GM12878 (cell line): ENCODE data around the gene LRRC45. TPM values are rescaled to one million over a fixed set of nuclear protein-coding genes. Genes with fewer than 3 reads are reported as not detected.

Source experiments
- ATAC-seq: fragments of 200-7000 bp; cut with Tn5 transposase; 3 replicates; pipeline ENCODE4 v1.9.1; 2020; ENCODE audit warnings: mild to moderate bottlenecking, moderate library complexity
- BruUV-seq: library from RNA; stranded (reverse); fragments of 400-500 nt; replicated peaks from 2 replicates; lab custom pipeline; 2021; lab: Mats Ljungman, UMichigan
- CTCF ChIA-PET: fragments of 300-600 bp; sonication (Branson Sonifier 250); formaldehyde crosslinking; extraction: SDS; loops from one replicate; lab custom pipeline; 2021; ENCODE audit warnings: inconsistent platforms; lab: Yijun Ruan, JAX
- POLR2A ChIA-PET: fragments of 350-600 bp; formaldehyde crosslinking; extraction: SDS; loops from one replicate; lab custom pipeline; 2021; ENCODE audit warnings: inconsistent platforms; lab: Charles Lee
- RAD21 ChIA-PET: fragments of 300-600 bp; sonication (Branson Sonifier 250); formaldehyde crosslinking; loops from one replicate; lab custom pipeline; 2023; ENCODE audit warnings: antibody characterized with exemption; ENCODE audit not compliant: unreplicated experiment; lab: Charles Lee
- SMC1A ChIA-PET: fragments of 300-600 bp; sonication (Branson Sonifier 250); formaldehyde crosslinking; loops from one replicate; lab custom pipeline; 2023; ENCODE audit not compliant: unreplicated experiment, uncharacterized antibody; lab: Charles Lee
- DNase-seq: peaks from one replicate; pipeline ENCODE4 v3.0.0-alpha.2; 2011; ENCODE audit warnings: low read depth, low spot score
- FAIRE-seq: peaks from 3 replicates; lab custom pipeline; 2011; peaks lifted over from hg19 to GRCh38; lab: Jason Lieb, UNC
- H2AFZ ChIP-seq: 2 replicates; pipeline ENCODE4 v1.6.0; 2011; ENCODE audit warnings: low read depth, low read length, control low read depth; ENCODE audit not compliant: control insufficient read depth
- H3K27ac ChIP-seq: 2 replicates; pipeline ENCODE4 v1.5.1; 2011; ENCODE audit warnings: control low read depth; ENCODE audit not compliant: control insufficient read depth, insufficient read depth
- H3K27me3 ChIP-seq, 2 experiments: replicated peaks in 1 of 2; 2 replicates each; pipeline versions ENCODE4 v1.6.0 to v1.6.1; 2011; ENCODE audit warnings: low read length in 1 of 2; ENCODE audit not compliant: control insufficient read depth in 2 of 2, insufficient read depth in 2 of 2
- H3K36me3 ChIP-seq, 2 experiments: 2 replicates each; pipeline ENCODE4 v1.5.1; 2011; ENCODE audit warnings: low read length in 1 of 2; ENCODE audit not compliant: control insufficient read depth in 2 of 2, insufficient read depth in 2 of 2
- H3K4me1 ChIP-seq: 2 replicates; pipeline ENCODE4 v1.6.1; 2011; ENCODE audit warnings: mild to moderate bottlenecking, low read length, moderate library complexity, mixed read lengths; ENCODE audit not compliant: control insufficient read depth, insufficient read depth
- H3K4me2 ChIP-seq: 2 replicates; pipeline ENCODE4 v1.6.0; 2011; ENCODE audit warnings: control low read depth; ENCODE audit not compliant: control insufficient read depth, insufficient read depth
- H3K4me3 ChIP-seq: fragments of 200-600 bp; sonication (generic); 2 replicates; pipeline ENCODE4 v1.5.1; 2016
- H3K79me2 ChIP-seq: 2 replicates; pipeline ENCODE4 v1.6.0; 2011; ENCODE audit warnings: low read length; ENCODE audit not compliant: control insufficient read depth, insufficient read depth
- H3K9ac ChIP-seq: 2 replicates; pipeline ENCODE4 v1.8.0; 2011; ENCODE audit warnings: low read length, control low read depth, mixed read lengths; ENCODE audit not compliant: control insufficient read depth, insufficient read depth
- H3K9me3 ChIP-seq: replicated peaks from 3 replicates; pipeline ENCODE4 v1.5.1; 2011; ENCODE audit warnings: mild to moderate bottlenecking, low read length; ENCODE audit not compliant: control insufficient read depth, insufficient read depth
- H4K20me1 ChIP-seq: 2 replicates; pipeline ENCODE4 v1.6.0; 2011; ENCODE audit not compliant: control insufficient read depth, insufficient read depth
- ATF7 ChIP-seq: fragments of 450-650 bp; IDR thresholded peaks from 2 replicates; pipeline ENCODE4 v1.6.1; 2016; ENCODE audit warnings: low read depth, mild to moderate bottlenecking
- CBX5 ChIP-seq: sonication (generic); IDR thresholded peaks from 2 replicates; pipeline ENCODE4 v1.6.1; 2016; ENCODE audit warnings: low read depth, moderate library complexity, mild to moderate bottlenecking, inconsistent platforms
- CREB1 ChIP-seq: IDR thresholded peaks from 2 replicates; pipeline ENCODE4 v1.6.1; 2012; ENCODE audit warnings: low read depth, mild to moderate bottlenecking, inconsistent platforms
- EGR1 ChIP-seq, 2 experiments: IDR thresholded peaks; 1 replicate in 1 of 2; 2 replicates in 1 of 2; pipeline ENCODE4 v1.6.1; 2011 to 2012; ENCODE audit warnings: low read depth in 2 of 2, low read length in 2 of 2, borderline replicate concordance in 1 of 2, mild to moderate bottlenecking in 1 of 2, moderate library complexity in 1 of 2
- ETV6 ChIP-seq, 2 experiments: fragments of 450-650 bp in 1 of 2; IDR thresholded peaks in 1 of 2; conservative IDR thresholded peaks in 1 of 2; 2 replicates each; pipeline ENCODE4 v1.6.1; 2014; ENCODE audit warnings: antibody characterized with exemption in 1 of 2, borderline replicate concordance in 1 of 2, low read depth in 1 of 2, mild to moderate bottlenecking in 1 of 2, moderate library complexity in 1 of 2
- FOS ChIP-seq: IDR thresholded peaks from 3 replicates; pipeline ENCODE4 v1.6.1; 2011; ENCODE audit warnings: borderline replicate concordance; ENCODE audit not compliant: insufficient read length; ENCODE audit errors: extremely low read depth
- IRF4 ChIP-seq: IDR thresholded peaks from 2 replicates; pipeline ENCODE4 v1.6.1; 2011; ENCODE audit warnings: low read depth, low read length
- MEF2A ChIP-seq: IDR thresholded peaks from 2 replicates; pipeline ENCODE4 v1.6.1; 2011; ENCODE audit warnings: low read depth, mild to moderate bottlenecking, low read length, moderate library complexity; ENCODE audit not compliant: insufficient read depth
- MTA3 ChIP-seq: IDR thresholded peaks from 2 replicates; pipeline ENCODE4 v1.6.1; 2012; ENCODE audit warnings: low read length, inconsistent platforms, borderline replicate concordance
- RBBP5 ChIP-seq: fragments of 200-600 bp; sonication (generic); conservative IDR thresholded peaks from 2 replicates; pipeline ENCODE4 v1.6.1; 2016
- RUNX3 ChIP-seq: IDR thresholded peaks from 2 replicates; pipeline ENCODE4 v1.6.1; 2012; ENCODE audit warnings: low read length, inconsistent platforms
- SP1 ChIP-seq: IDR thresholded peaks from one replicate; pipeline ENCODE4 v1.6.1; 2011; ENCODE audit warnings: low read depth, low read length
- SPI1 ChIP-seq: IDR thresholded peaks from 2 replicates; pipeline ENCODE4 v1.6.1; 2011; ENCODE audit warnings: low read depth, mild to moderate bottlenecking, low read length, moderate library complexity, borderline replicate concordance; ENCODE audit not compliant: insufficient read depth
- SREBF1 ChIP-seq: IDR thresholded peaks from 2 replicates; pipeline ENCODE4 v1.6.1; 2012; ENCODE audit warnings: mild to moderate bottlenecking, low read length
- SRF ChIP-seq, 2 experiments: IDR thresholded peaks; 2 replicates each; pipeline ENCODE4 v1.6.1; 2011; ENCODE audit warnings: low read depth in 2 of 2, low read length in 2 of 2, mild to moderate bottlenecking in 1 of 2, moderate library complexity in 1 of 2
- STAT1 ChIP-seq: fragments of 450-650 bp; conservative IDR thresholded peaks from 2 replicates; pipeline ENCODE4 v1.6.1; 2014; ENCODE audit warnings: antibody characterized with exemption, mild to moderate bottlenecking
- TBL1XR1 ChIP-seq: IDR thresholded peaks from 2 replicates; pipeline ENCODE4 v1.6.1; 2012; ENCODE audit warnings: low read depth, low read length, improper control_type of control experiment
- ZNF24 ChIP-seq: fragments of 450-650 bp; IDR thresholded peaks from 2 replicates; pipeline ENCODE4 v1.6.1; 2017; ENCODE audit warnings: antibody characterized with exemption, mild to moderate bottlenecking
- WGBS: methylation state at CpG from one replicate; pipeline ENCODE4 v1.1.6; 2016; ENCODE audit warnings: low lambda C conversion rate; ENCODE audit not compliant: insufficient replicate concordance, insufficient coverage; ENCODE audit errors: missing lambda C conversion rate; 5-methylcytosine and 5-hydroxymethylcytosine counted together
- in situ Hi-C: fragments of 300-500 bp; cut with MboI; formaldehyde crosslinking; loops from 9 replicates; pipeline ENCODE4 v1.14.3; 2018; ENCODE audit warnings: mixed read lengths
- intact Hi-C: fragments of 100-400 bp; cut with micrococcal nuclease; formaldehyde crosslinking; loops from one replicate; pipeline ENCODE4 v1.14.2; 2022; ENCODE audit not compliant: unreplicated experiment
- polyA plus RNA-seq, 11 experiments: library from polyadenylated mRNA; depleted of rRNA in 4 of 11; unstranded in 6 of 11; stranded (reverse) in 5 of 11; fragments of >200 nt; fragmentation: Nextera tagmentation in 4 of 11; fragmentation: Illumina TruSeq in 1 of 11; extraction: Ambion mirVana in 4 of 11; extraction: Trizol in 1 of 11; gene quantifications; 1 replicate in 1 of 11; 2 replicates in 10 of 11; pipeline versions ENCODE4 v1.2.1 to v1.2.3, GENCODE V29; 2011 to 2016; ENCODE audit warnings: inconsistent platforms in 2 of 11, missing spikeins in 2 of 11, low read depth in 1 of 11
- total RNA-seq, 4 experiments: library from RNA; depleted of rRNA in 3 of 4; stranded (reverse); fragments of >200 nt in 3 of 4; fragmentation: Illumina TruSeq in 1 of 4; extraction: Trizol in 1 of 4; gene quantifications; 2 replicates each; pipeline versions ENCODE4 v1.2.1 to v1.2.3, GENCODE V29; 2013 to 2021
- TF ChIP-seq, protein P1 (sequence below): fragments of 450-650 bp; IDR thresholded peaks from 2 replicates; pipeline ENCODE4 v1.6.1; 2017; ENCODE audit warnings: antibody characterized with exemption, mild to moderate bottlenecking, moderate library complexity
- TF ChIP-seq, protein P2 (sequence below): IDR thresholded peaks from 2 replicates; pipeline ENCODE4 v1.6.1; 2012; ENCODE audit warnings: mild to moderate bottlenecking, low read depth, low read length

The LRRC45 gene
- total and polyA plus RNA-seq, 10 of the 15 experiments (the other 5 are each of a cell fraction or from before 2014, with no cell fraction given), result 0.03 to 27.7 (median 10.4) TPM

DNA sequence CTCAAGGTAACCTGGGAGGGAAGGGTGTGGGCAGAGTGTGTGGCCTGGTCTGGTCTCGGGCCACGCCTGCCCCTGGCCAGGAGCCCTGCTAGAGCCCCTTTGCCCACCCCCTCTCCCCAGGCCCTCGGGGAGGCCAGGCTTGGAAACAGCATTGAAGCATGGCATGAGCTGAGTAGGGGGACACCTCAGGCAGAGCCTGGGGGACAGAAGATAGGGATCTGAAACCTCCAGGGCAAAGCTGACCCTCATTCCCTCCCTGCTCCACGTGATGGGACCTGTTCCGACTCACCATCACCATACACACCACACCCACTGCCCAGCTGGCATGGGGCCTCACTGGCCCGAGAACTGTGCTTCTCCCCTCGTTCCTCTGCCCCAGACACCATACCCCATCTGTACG lies 26.0 kb downstream of the LRRC45 start:
- Histone ChIP-seq H3K27me3 (no peaks in the 10 kb centered on the region), H4K20me1 (no peaks in the 10 kb centered on the region), H3K27ac (no peak overlapping the region), H2AFZ (no peak overlapping the region), H3K9ac (no peak overlapping the region), H3K4me2 (no peak overlapping the region), H3K9me3 (no peaks in the 10 kb centered on the region), H3K79me2 (peaks cover 14% of the 10 kb centered on the region), H3K4me1 (peaks cover 4% of the 10 kb centered on the region), H3K36me3 (no peaks in the 10 kb centered on the region; a peak in 3 of 4 replicates), H3K4me3 (no peak overlapping the region)
- intact Hi-C loops, result no loop called here
- SMC1A ChIA-PET, result no interaction called here
- no peak for FAIRE-seq
- TF ChIP-seq, protein P1, sequence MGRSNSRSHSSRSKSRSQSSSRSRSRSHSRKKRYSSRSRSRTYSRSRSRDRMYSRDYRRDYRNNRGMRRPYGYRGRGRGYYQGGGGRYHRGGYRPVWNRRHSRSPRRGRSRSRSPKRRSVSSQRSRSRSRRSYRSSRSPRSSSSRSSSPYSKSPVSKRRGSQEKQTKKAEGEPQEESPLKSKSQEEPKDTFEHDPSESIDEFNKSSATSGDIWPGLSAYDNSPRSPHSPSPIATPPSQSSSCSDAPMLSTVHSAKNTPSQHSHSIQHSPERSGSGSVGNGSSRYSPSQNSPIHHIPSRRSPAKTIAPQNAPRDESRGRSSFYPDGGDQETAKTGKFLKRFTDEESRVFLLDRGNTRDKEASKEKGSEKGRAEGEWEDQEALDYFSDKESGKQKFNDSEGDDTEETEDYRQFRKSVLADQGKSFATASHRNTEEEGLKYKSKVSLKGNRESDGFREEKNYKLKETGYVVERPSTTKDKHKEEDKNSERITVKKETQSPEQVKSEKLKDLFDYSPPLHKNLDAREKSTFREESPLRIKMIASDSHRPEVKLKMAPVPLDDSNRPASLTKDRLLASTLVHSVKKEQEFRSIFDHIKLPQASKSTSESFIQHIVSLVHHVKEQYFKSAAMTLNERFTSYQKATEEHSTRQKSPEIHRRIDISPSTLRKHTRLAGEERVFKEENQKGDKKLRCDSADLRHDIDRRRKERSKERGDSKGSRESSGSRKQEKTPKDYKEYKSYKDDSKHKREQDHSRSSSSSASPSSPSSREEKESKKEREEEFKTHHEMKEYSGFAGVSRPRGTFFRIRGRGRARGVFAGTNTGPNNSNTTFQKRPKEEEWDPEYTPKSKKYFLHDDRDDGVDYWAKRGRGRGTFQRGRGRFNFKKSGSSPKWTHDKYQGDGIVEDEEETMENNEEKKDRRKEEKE, result no peak
- TF ChIP-seq FOS (no peak), SRF (IDR thresholded peaks at IDR 0.05; ENCODE audit: low read depth in 2 of 2, low read length in 2 of 2) (no peak), CBX5 (no peak), STAT1 (no peak), CREB1 (no peak), RBBP5 (no peak), IRF4 (no peak), RUNX3 (no peak), TBL1XR1 (no peak), MTA3 (no peak), SP1 (no peak), SREBF1 (no peak), ATF7 (no peak), SPI1 (no peak), MEF2A (no peak), EGR1 (IDR thresholded peaks at IDR 0.05; ENCODE audit: borderline replicate concordance in 1 of 2, low read depth in 2 of 2, low read length in 2 of 2) (no peak), ZNF24 (no peak), ETV6 (conservative IDR thresholded peaks at IDR 0.05 in 1 of 2, IDR thresholded peaks at IDR 0.05 in 1 of 2; ENCODE audit: borderline replicate concordance in 1 of 2, low read depth in 1 of 2) (no peak)
- TF ChIP-seq, protein P2, sequence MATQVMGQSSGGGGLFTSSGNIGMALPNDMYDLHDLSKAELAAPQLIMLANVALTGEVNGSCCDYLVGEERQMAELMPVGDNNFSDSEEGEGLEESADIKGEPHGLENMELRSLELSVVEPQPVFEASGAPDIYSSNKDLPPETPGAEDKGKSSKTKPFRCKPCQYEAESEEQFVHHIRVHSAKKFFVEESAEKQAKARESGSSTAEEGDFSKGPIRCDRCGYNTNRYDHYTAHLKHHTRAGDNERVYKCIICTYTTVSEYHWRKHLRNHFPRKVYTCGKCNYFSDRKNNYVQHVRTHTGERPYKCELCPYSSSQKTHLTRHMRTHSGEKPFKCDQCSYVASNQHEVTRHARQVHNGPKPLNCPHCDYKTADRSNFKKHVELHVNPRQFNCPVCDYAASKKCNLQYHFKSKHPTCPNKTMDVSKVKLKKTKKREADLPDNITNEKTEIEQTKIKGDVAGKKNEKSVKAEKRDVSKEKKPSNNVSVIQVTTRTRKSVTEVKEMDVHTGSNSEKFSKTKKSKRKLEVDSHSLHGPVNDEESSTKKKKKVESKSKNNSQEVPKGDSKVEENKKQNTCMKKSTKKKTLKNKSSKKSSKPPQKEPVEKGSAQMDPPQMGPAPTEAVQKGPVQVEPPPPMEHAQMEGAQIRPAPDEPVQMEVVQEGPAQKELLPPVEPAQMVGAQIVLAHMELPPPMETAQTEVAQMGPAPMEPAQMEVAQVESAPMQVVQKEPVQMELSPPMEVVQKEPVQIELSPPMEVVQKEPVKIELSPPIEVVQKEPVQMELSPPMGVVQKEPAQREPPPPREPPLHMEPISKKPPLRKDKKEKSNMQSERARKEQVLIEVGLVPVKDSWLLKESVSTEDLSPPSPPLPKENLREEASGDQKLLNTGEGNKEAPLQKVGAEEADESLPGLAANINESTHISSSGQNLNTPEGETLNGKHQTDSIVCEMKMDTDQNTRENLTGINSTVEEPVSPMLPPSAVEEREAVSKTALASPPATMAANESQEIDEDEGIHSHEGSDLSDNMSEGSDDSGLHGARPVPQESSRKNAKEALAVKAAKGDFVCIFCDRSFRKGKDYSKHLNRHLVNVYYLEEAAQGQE, result no peak
- CTCF ChIA-PET, result no interaction called here
- ATAC-seq, result no peak
- POLR2A ChIA-PET, result interaction anchor here (1.1 kb wide), 1 partner anchor 54 kb away, joined by 4 read pairs; no protein-coding TSS in a partner anchor
- BruUV-seq, result no TSS peak
- RAD21 ChIA-PET, result interaction anchor here (0.6 kb wide), 1 partner anchor 19 kb away, joined by 3 read pairs; no protein-coding TSS in a partner anchor
- 72% methylated on average over 8 of the region's 8 CpGs for WGBS
- no peak for DNase-seq
- in situ Hi-C loops, result no loop called here
